ENCODE data around the gene SLC9A8.

DNA sequence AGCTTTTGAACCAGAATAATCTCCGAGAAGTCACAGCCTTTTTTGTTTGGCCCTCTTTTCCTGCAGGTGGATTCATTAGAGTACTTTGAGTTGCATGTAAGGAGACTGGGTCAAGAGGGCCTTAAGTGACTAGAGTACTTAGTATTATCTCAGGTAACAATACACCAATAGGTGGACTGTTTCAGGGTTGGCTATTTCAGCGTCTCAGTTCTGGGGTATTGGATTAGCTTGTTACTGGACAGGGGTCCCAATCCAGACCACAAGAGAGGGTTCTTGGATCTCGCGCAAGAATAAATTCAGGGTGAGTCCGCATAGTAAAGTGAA, 47.3 kb upstream of the SLC9A8 start:
- TF ChIP-seq TCF12 (IDR thresholded peaks at IDR 0.05; ENCODE audit: low read depth) (no peak), TAF1 (IDR thresholded peaks at IDR 0.05; ENCODE audit: low read depth) (no peak), REST (IDR thresholded peaks at IDR 0.05; ENCODE audit: low read depth) (no peak), EP300 (IDR thresholded peaks at IDR 0.05; ENCODE audit: borderline replicate concordance) (no peak), YY1 (IDR thresholded peaks at IDR 0.05; ENCODE audit: low read depth) (no peak), RAD21 (IDR thresholded peaks at IDR 0.05; ENCODE audit: low read depth) (no peak)
- TF ChIP-seq, protein P1, sequence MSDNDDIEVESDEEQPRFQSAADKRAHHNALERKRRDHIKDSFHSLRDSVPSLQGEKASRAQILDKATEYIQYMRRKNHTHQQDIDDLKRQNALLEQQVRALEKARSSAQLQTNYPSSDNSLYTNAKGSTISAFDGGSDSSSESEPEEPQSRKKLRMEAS (IDR thresholded peaks at IDR 0.05): no peak

Measured in Ishikawa (cell line).